ENCODE results near the gene INPP5F. TPM values are rescaled to one million over a fixed set of nuclear protein-coding genes. Genes with fewer than 3 reads are reported as not detected.

The INPP5F gene
- total RNA-seq, 4 donors from 2014 or later = 13.9 to 20.9 (median 17.0) TPM

Small RNAs within 50 kb of the gene (small RNA-seq; reads per million reads assigned to genes)
- gene RN7SL846P = not detected

Other genes starting within 250 kb of the INPP5F start
- gene RGS10, start 183.3 kb upstream of the INPP5F start, total RNA-seq = 10 to 100 TPM; 15.8 to 64.9 (median 30.9) TPM
- gene TIAL1, start 129.1 kb upstream of the INPP5F start, total RNA-seq = 100 to 1,000 TPM in 2 of 4 donors, 10 to 100 TPM in 2; 76.9 to 138 (median 91.2) TPM
- 10 to 100 TPM; 16.1 to 33.1 (median 21.1) TPM for gene BAG3, start 74.7 kb upstream of the INPP5F start, total RNA-seq
- 10 to 100 TPM; 42.6 to 60.2 (median 47.3) TPM for gene MCMBP, start 146.8 kb downstream of the INPP5F start, total RNA-seq
- gene SEC23IP, start 166.7 kb downstream of the INPP5F start, total RNA-seq = 10 to 100 TPM; 12.8 to 33.9 (median 26.8) TPM

All from subcutaneous adipose tissue (tissue), 4 donors.